Muscle of leg (tissue), 16 donors: ENCODE results near the gene SYT2. TPM values are rescaled to one million over a fixed set of nuclear protein-coding genes. Genes with fewer than 3 reads are reported as not detected.
"Not testable (repeated sequence)": the region's sequence is repeated elsewhere in the genome, so short reads cannot be mapped to it uniquely, and the experiment has no call there.

Experiments
- DNase-seq: peaks from one replicate; pipeline ENCODE4 v3.0.0; 2013
- H3K27ac ChIP-seq: one replicate; pipeline ENCODE4 v1.5.1; 2013; ENCODE audit warnings: mild to moderate bottlenecking, low read length, control low read depth
- H3K27me3 ChIP-seq: one replicate; pipeline ENCODE4 v1.6.1; 2013; ENCODE audit warnings: low read length; ENCODE audit not compliant: control insufficient read depth, insufficient read depth
- H3K36me3 ChIP-seq: one replicate; pipeline ENCODE4 v1.6.1; 2013; ENCODE audit warnings: low read length; ENCODE audit not compliant: control insufficient read depth, insufficient read depth
- H3K4me1 ChIP-seq: one replicate; pipeline ENCODE4 v1.6.1; 2013; ENCODE audit warnings: low read length; ENCODE audit not compliant: control insufficient read depth, insufficient read depth
- H3K4me3 ChIP-seq: one replicate; pipeline ENCODE4 v1.5.1; 2013; ENCODE audit warnings: low read length, control low read depth
- H3K9me3 ChIP-seq: replicated peaks from 2 replicates; pipeline ENCODE4 v1.6.1; 2013; ENCODE audit warnings: low read depth, low read length; ENCODE audit not compliant: control insufficient read depth
- WGBS: methylation state at CpG from one replicate; pipeline ENCODE4 v1.1.5; 2013; ENCODE audit warnings: missing lambda C conversion rate; ENCODE audit not compliant: insufficient coverage; 5-methylcytosine and 5-hydroxymethylcytosine counted together
- long read RNA-seq, 11 donors: transcript quantifications; one replicate each; lab custom pipeline, GENCODE V29; 2026
- polyA plus RNA-seq, 8 donors: library from polyadenylated mRNA; unstranded; fragments of 120-200 nt; gene quantifications; one replicate each; pipeline versions ENCODE4 v1.2.1 to v1.2.3, GENCODE V29; 2013; ENCODE audit warnings: inconsistent platforms in 1 of 8, low replicate concordance in 1 of 8; ENCODE audit not compliant: insufficient read length in 8 of 8, insufficient read depth in 1 of 8
- total RNA-seq: library from RNA; stranded (reverse); fragments of 120-200 nt; gene quantifications from one replicate; pipeline ENCODE4 v1.2.4, GENCODE V29; 2013

SYT2 gene
- 0.04 TPM for total RNA-seq
- polyA plus RNA-seq: under 1 TPM; 0.25 to 0.63 (median 0.35) TPM
- long read RNA-seq, donor 1: 0 reads
- long read RNA-seq, donor 2: 0 reads
- long read RNA-seq, donor 3: 0 reads
- long read RNA-seq, donor 4: 0 reads
- long read RNA-seq, donor 5: 0 reads
- long read RNA-seq, donor 6: 0 reads
- long read RNA-seq, donor 7: 0 reads
- long read RNA-seq, donor 8: 0 reads
- long read RNA-seq, donor 9: 0 reads
- long read RNA-seq, donor 10: 0 reads
- long read RNA-seq, donor 11: 0 reads

DNA sequence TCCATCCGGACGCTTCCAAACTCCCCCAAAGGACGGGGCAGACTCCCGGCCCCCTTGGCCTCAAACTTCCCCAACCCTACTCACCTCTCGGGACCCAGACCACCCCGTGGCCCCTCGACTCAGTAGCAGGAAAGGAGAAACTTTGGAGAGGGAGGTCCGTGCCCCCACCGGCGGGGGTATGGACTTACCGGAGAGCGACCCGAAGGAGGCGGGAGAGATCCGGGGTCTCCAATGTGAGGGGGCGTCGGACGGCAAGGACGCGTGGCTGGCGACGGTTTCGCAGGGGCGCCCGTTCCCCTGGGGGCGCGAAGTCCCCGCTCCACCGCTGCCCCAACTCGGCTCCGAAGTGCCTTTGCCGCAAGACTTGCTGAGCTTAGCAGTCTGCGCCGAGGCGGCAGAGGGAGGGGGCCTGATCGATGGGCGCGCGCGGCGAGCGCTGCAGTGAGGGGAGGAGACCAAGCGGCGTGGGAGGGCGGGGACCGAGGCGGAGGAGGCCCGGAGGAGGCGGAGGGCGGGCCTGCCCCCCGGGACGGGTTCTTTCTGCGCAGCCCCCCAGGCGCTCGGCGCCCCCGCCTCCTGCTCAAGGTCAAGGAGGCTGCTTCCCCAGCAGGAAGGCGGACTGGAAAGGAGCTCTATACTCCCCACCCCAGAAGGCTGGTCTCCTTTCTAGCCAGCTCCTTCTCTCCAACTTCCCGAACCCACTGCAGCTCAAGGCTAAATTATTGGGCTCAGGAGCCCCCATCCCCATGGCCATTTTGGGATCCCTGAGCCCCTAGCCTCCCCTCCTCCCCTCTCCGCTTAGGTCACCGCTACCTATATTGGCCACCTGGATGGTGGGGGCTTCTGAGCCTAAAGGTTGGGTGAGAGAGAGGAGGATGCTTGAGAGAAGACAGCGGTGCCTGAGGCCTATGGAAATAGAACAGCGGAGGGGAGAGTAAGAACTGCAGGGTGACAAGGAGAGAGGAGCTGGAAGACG is at the start of gene SYT2:
Gene SYT2, minus strand, starts transcription at position 385 of the 976 bp plus-strand sequence. CDS start 104,682 bp downstream, outside the sequence.
- 2% methylated on average over 45 of the region's 64 CpGs for WGBS
- Histone ChIP-seq H3K36me3 (no peaks in the 10 kb centered on the region), H3K27me3 (peaks cover 71% of the 10 kb centered on the region), H3K4me3 (peak within 1 kb of the TSS; percentile 39), H3K9me3 (no peaks in the 10 kb centered on the region), H3K4me1 (peaks cover 13% of the 10 kb centered on the region), H3K27ac (no peak within 1 kb of the TSS)
- peak; percentile 69 for DNase-seq

GRCh38 chr1:202756391-202756790 is 46.1 kb upstream of the SYT2 start:
- Histone ChIP-seq H3K27ac (no peak overlapping the region), H3K36me3 (peaks cover 44% of the 10 kb centered on the region), H3K4me1 (no peaks in the 10 kb centered on the region), H3K4me3 (no peak overlapping the region), H3K9me3 (no peaks in the 10 kb centered on the region), H3K27me3 (no peaks in the 10 kb centered on the region)
- WGBS: 93% methylated on average over 1 of the region's 2 CpGs
- no peak for DNase-seq

DNA sequence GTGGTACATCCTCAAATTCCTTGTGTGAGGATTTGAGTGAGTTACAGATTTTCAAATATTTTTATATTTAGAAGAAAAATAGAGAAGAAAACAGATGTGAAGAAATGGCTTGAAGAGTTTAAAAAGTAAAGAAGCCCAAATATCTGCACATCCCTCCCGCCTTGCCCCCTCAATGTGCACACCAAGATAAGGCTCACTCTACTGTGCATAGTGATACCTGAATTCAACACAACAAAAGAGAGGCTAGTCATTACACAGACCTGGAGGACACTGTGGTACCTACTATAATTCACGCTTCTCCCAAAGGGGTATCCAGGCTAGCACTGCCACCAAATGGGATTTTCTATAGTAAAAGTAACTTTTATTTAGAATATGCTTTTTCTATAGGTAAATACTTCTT is 44.0 kb upstream of the SYT2 start:
- Histone ChIP-seq H3K4me1 (no peaks in the 10 kb centered on the region), H3K36me3 (peaks cover 36% of the 10 kb centered on the region), H3K4me3 (no peak overlapping the region), H3K27ac (no peak overlapping the region), H3K27me3 (no peaks in the 10 kb centered on the region), H3K9me3 (no peaks in the 10 kb centered on the region)
- DNase-seq: no peak
- no CpG with 5 or more reads among the region's 2 CpGs for WGBS

DNA sequence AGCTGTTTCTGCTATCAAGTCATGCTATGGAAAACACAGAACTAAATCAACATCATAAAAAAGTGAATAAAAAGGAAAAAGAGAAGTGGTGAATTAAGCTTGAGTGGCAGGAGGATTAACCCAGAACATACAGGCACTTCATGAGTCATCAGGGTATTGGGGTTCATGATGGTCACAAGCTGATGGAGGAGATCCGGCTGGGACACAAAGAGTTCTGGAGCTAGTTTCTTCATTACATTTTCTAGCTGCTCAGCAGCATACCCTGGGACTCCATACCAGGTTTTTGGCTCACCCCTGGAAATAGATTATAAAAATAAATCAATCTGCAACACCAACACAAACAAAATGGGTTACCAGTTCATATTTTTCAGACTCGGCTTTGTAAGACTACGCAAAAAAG is 42.5 kb upstream of the SYT2 start:
- peaks cover 44% of the 10 kb centered on the region for H3K36me3 ChIP-seq
- no peak overlapping the region for H3K4me3 ChIP-seq
- no peak overlapping the region for H3K27ac ChIP-seq
- H3K9me3 ChIP-seq: no peaks in the 10 kb centered on the region
- H3K27me3 ChIP-seq: no peaks in the 10 kb centered on the region
- DNase-seq: no peak
- no CpG with 5 or more reads among the region's 3 CpGs for whole genome bisulfite sequencing
- no peaks in the 10 kb centered on the region for H3K4me1 ChIP-seq

GRCh38 chr1:202750761-202751160 is 40.5 kb upstream of the SYT2 start:
- Histone ChIP-seq H3K9me3 (no peaks in the 10 kb centered on the region), H3K36me3 (peaks cover 34% of the 10 kb centered on the region), H3K27ac (no peak overlapping the region), H3K4me3 (no peak overlapping the region), H3K27me3 (no peaks in the 10 kb centered on the region), H3K4me1 (no peaks in the 10 kb centered on the region)
- DNase-seq: no peak
- no CpG with 5 or more reads among the region's 1 CpG for WGBS

- Histone ChIP-seq H3K4me1 (no peaks in the 10 kb centered on the region), H3K27me3 (no peaks in the 10 kb centered on the region), H3K9me3 (no peaks in the 10 kb centered on the region), H3K36me3 (peaks cover 31% of the 10 kb centered on the region), H3K4me3 (no peak overlapping the region), H3K27ac (no peak overlapping the region)
- DNase-seq: no peak
- 79% methylated on average over 2 of the region's 2 CpGs for WGBS
These were observed 39.8 kb upstream of the SYT2 start for GRCh38 chr1:202750024-202750423.

DNA sequence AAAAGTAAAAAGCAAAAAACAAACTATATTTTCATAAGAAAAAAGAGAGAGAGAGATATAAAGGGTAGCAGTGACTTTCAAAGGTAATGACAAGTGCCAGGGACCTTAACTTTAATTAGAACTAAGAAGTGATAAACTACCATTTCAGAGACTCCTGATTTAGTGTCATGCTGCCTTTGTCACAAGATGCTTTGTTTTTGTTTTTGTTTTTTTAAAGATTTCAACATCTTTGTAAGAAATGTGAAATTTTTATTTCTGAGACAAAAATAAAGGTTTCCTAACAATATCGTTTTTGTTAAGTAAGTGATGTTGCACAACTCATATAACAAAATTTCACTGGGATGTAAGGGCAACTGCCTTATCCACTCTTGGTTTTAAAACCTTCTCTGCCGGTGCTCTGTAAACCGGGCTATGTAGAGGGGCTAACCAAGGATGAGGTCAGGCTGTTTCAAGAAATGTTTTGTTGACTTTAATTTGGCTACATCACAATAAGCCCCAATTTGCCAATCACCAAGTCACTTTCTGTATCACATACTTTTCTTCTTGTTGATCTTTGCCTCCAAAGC is 35.2 kb upstream of the SYT2 start:
- Histone ChIP-seq H3K9me3 (no peaks in the 10 kb centered on the region), H3K36me3 (peaks cover 34% of the 10 kb centered on the region), H3K27me3 (no peaks in the 10 kb centered on the region), H3K27ac (no peak overlapping the region), H3K4me3 (no peak overlapping the region), H3K4me1 (no peaks in the 10 kb centered on the region)
- no CpG with 5 or more reads among the region's 3 CpGs for WGBS
- no peak for DNase-seq

DNA sequence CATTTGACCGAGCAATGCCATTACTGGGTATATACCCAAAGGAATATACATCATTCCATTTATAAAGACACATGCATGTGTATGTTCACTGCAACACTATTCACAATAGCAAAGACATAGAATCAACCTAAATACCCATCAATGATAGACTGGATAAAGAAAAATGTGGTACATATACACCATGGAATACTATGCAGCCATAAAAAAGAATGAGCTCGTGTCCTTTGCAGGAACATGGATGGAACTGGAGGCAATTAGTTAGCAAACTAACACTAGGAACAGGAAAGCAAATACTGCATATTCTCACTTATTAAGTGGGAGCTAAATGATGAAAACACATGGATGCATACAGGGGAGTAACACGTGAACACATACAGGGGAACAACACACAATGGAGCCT is 34.5 kb upstream of the SYT2 start:
- no CpG with 5 or more reads among the region's 3 CpGs for WGBS
- H3K36me3 ChIP-seq: peaks cover 34% of the 10 kb centered on the region
- H3K27ac ChIP-seq, H3K4me3 ChIP-seq, DNase-seq, H3K4me1 ChIP-seq, H3K9me3 ChIP-seq, H3K27me3 ChIP-seq: not testable (repeated sequence)

DNA sequence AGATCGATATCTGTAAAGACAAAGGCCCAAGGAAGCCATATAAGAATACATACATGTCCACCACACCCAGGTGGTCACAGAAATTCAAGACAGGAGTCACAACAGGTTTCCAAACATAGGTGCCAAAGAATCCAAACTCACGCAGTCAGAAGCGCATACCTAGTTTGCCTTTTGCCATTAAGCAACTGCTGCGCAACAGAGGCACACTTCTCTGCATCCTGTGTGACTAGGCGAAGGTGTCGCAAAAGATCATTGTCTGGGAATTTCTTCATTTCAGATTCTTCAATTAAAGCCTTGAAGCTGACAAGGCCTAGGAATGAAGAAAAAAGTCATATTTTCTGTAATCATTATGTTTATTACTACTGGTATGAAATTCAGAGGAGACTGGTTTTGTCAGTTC is 32.2 kb upstream of the SYT2 start:
- Histone ChIP-seq H3K4me1 (no peaks in the 10 kb centered on the region), H3K4me3 (no peak overlapping the region), H3K27me3 (no peaks in the 10 kb centered on the region), H3K36me3 (peaks cover 27% of the 10 kb centered on the region), H3K27ac (no peak overlapping the region), H3K9me3 (no peaks in the 10 kb centered on the region)
- WGBS: 96% methylated on average over 4 of the region's 6 CpGs
- no peak for DNase-seq

GRCh38 chr1:202733251-202733650 is 23.0 kb upstream of the SYT2 start:
- 94% methylated on average over 10 of the region's 10 CpGs for WGBS
- Histone ChIP-seq H3K4me3 (no peak overlapping the region), H3K27ac (no peak overlapping the region), H3K27me3 (no peaks in the 10 kb centered on the region), H3K4me1 (no peaks in the 10 kb centered on the region), H3K36me3 (peaks cover 58% of the 10 kb centered on the region), H3K9me3 (no peaks in the 10 kb centered on the region)
- no peak for DNase-seq
